ENCODE measurements around the gene LARP6. TPM values are rescaled to one million over a fixed set of nuclear protein-coding genes. Genes with fewer than 3 reads are reported as not detected.
A peak's percentile ranks its signal among the peaks of the same experiment; 100 is the strongest.
"Not testable (repeated sequence)": the region's sequence is repeated elsewhere in the genome, so short reads cannot be mapped to it uniquely, and the experiment has no call there.

Gene LARP6
- total RNA-seq, 1 donor from 2014 or later: 1.9 TPM

DNA sequence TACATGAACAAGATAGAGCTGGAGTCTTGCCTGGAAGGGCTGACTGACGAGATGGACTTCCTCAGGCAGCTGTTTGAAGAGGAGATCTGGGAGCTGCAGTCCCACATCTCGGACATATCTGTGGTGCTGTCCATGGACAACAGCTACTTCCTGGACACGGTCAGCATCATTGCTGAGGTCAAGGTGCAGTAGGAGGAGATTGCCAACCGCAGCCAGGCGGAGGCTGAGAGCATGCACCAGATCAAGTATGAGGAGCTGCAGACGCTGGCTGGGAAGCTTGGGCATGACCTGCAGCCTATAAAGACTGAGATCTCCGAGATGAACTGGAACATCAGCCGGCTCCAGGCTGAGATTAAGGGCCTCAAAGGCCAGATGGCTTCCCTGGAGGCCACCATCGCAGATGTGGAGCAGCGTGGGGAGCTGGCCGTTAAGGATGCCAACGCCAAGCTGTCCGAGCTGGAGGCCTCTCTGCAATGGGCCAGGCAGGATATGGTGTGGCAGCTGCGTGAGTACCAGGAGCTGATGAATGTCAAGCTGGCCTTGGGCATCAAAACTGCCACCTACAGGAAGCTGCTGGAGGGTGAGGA lies 5.5 kb upstream of the LARP6 start:
- no peak for ATAC-seq
- DNase-seq (ENCODE audit: low spot score): no peak

DNA sequence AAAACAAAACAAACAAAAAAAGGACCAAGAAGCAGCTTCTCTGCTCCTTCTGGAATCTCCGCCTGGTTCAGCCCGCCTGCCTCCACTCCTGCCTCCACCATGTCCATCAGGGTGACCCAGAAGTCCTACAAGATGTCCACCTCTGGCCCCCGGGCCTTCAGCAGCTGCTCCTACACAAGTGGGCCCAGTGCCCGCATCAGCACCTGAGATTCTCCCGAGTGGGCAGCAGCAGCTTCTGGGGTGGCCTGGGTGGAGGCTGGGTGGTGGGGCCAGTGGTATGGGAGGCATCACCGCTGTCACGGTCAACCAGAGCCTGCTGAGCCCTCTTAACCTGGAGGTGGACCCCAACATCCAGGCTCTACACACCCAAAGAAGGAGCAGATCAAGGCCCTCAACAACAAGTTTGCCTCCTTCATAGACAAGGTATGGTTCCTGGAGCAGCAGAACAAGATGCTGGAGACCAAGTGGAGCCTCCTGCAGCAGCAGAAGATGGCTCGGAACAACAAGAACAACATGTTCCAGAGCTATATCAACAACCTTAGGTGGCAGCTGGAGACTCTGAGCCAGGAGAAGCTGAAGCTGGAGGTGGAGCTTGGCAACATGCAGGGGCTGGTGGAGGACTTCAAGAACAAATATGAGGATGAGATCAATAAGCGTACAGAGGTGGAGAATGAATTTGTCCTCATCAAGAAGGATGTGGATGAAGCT lies 4.8 kb upstream of the LARP6 start:
- DNase-seq (ENCODE audit: low spot score); ATAC-seq: not testable (repeated sequence)

DNA sequence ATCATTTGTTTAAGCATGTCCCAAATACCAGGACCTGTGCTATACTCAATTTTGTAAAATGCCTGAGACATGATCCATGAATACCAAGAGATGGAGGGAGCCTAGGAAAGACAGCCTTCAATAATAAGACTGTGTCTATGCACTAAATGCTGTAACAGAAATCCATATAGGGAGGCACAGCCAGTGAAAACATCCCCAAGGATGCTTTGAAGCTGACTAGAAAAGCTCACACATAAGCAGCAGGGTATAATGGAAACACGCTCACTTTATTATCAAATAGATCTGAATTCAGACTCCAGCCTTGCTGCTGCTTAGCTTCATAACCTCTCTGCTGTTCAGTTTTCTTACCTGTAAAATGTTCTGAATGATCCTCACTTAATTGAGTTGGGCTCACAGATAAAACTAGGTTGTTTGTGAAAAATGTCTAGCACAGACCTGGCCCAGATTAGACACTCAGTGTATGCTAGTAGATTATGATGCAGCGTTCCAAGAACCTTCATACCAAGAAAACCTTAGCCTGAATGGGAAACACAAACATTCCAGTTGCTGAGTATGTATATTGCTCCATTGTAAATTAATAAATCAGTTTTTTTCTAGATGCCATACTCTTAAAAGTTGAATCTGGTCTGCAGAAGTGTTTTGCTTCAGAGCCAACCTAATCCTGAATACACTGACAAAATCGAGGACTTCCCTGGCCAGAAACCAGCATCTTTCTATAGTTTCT lies 3.8 kb upstream of the LARP6 start:
- DNase-seq (ENCODE audit: low spot score): no peak
- ATAC-seq: no peak

DNA sequence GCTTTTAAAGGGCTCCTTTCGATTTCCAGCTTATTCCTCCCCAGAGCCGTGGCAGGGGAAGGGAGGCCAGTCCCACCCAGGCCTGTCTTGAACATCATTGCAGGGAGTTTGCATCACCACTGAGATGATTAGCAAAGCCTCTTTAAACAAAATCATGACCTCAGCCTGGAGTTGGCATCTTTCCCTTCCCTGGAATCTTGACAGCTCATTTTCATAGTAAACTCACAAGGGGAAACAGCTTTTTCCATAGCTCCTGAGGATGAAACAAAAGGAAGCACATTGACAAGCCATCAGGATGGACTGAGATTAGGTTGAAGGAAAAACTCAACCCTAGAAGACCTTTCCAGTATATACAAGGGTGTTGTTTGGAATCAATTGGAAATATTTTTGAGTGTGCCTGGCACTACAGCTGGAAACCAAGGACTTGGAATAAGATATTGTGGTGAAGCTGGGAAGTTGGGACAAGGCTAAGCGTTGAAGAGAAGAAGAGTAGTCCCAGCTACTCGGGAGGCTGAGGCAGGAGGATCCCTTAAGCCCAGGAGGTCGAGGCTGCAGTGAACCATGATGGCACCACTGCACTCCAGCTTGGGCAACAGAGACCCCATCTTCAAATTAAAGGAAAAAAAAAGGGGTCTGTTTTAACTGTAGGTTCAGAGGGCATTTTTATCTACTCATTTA lies 3.1 kb upstream of the LARP6 start:
- DNase-seq (ENCODE audit: low spot score): peak; percentile 62
- ATAC-seq: peak; percentile 70

DNA sequence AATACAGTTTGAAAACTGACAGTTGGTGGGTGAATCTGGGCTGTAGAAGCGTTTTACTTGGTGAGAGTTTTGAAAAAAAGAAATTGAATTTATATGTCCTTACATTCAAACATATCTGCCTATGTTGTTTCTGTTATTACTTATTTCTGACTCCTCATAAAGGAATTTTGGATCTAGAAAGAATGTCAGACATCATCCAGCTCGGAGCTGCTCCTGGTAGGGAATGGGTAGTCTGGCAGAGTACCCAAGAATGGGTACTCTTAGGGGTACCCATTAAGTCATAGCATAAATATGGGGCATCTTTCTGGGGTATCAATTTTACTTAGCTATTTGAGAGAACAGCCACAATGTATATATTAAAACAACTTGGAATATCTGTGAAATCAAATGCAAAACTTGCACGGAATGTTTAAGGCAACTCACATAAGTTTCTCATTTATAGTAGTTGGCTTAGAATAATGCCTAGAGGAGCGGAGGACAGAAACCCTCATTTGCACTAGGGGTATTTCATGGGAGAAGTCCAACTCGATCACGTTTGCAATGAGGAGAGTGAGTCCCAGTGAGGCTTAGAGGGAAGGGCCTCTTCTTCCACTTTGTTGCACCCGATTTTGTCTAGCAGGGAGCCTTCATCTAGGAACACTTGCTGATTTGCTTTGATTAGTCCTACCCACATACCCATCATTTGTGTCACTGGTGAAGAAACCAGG lies 2.4 kb upstream of the LARP6 start:
- ATAC-seq (no peak), DNase-seq (ENCODE audit: low spot score) (no peak)

DNA sequence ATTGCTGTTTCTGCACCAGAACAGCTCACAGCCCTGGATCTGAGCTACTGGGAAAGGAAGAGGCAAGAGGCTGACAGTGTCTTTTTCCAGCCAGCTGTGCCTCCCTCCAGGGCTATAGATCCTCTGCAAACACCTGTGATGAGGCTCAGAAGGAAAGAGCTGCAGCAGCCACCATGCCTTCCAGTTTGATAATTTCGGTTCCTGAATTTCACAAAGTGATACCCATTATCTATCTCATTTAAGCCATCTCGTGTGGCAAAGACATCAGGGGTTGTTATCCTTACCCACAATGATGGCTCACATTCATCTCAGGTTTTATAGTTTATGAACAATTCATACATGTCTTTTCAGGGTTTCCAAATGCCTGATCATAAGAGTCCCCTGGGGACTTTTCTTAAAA lies 1.8 kb upstream of the LARP6 start:
- no peak for DNase-seq (ENCODE audit: low spot score)
- no peak for ATAC-seq

DNA sequence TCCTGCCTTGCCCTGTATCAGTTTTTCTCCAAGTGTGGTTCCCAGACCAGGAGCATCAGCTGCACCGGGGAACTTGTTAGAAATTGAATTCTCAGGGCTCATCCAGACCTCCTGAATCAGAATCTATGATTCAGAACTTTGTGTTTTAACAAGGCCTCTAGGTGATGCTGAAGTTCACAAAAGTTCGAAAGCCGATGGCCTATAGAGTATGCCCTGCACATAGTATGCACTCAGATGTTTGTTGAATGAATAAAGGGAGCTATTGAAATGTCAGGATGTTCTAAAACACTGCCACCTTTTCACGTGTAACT lies 664 bp upstream of the LARP6 start:
- DNase-seq (ENCODE audit: low spot score) (no peak), ATAC-seq (peak; percentile 22)

DNA sequence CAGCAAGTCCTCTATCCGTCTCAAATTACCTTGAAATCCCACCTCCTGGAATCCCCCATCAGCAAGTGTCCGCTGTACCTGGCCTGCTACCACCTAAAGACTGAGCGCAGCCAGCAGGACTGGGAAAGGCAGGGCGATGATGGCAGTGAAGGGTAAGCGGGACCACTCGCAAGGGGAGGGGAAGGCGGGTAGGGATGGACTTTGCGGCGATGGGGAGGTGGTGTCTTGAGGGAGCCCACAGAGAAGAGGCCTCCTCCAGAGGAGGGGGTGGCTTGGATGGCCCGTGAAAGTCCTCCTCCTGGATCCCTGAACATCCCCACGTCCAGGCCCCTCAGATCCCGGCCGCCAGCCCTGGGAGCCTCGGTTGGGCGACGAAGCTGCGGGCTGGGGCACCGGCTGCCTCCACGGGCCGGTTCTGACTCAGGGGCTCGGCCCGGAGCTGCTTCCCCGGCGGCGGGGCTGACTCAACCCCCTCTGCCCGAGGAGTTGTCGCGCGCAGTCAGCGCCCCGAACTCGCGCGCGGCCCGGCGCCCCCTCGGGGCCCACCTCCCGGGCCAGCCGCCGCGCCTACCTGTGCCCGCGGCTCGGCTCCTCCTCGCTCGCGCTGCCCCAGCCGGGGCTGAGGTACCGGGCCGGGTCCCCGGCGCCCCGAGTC lies 512 bp downstream of the LARP6 start:
- DNase-seq (ENCODE audit: low spot score) (no peak), ATAC-seq (peak; percentile 55)

DNA sequence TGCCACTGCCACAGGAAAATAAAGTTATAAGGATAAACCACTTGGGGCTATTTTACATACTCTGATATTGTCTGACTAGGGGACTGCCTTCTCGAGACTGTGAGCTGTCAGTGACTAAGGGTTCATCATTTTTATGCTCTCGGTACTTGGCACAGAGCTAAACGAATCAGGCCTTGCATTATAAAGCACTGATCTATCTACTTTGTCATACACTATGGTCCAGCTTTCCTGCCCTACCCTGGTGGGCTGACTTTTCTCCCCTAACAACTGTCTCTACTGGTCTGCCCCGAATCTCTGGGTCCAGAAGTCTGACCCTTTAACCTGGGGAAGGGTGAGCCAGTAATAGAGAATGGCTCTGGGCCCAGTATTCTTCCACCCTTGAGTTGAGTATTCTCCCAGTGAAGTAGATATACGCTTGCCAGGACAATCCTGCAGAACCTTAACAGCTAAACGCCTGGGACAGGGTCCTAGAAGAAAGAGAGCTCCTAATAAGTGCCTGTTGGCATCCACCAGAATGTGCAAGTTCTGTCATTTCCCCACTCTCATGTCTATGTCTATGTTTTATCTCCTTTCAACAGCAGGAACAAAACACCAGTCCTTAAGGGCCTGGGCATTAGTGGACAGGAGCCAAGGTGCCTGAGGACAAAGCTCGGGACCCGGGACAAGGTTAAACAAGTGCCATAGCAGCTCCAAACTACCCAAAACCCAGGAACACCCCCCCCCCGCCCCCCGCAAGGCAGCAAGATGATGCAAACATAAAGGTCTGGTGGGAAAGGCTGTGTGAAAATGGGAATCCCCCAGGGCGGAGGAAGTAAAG lies 1.2 kb downstream of the LARP6 start:
- ATAC-seq: no peak
- DNase-seq (ENCODE audit: low spot score): no peak

DNA sequence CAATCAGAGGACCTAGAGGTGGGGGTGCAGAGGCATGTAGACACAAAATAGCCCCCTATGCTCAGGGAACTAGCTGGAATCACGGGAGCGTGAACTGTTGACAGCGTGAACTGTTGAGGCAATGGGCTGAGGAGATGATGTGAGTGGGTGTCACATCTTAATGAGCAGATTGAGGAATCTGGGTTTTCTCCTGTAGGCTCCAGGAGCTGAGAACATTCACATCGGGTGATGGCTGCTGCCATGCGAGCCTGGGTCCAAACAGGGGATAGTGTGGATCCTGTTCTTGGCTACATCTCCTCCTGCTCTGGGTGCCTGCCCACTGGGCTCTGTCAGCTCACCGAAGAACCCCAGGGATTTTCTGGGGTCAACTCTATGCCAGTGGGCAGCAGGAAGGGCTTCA lies 2.1 kb downstream of the LARP6 start:
- ATAC-seq (no peak), DNase-seq (ENCODE audit: low spot score) (no peak)

DNA sequence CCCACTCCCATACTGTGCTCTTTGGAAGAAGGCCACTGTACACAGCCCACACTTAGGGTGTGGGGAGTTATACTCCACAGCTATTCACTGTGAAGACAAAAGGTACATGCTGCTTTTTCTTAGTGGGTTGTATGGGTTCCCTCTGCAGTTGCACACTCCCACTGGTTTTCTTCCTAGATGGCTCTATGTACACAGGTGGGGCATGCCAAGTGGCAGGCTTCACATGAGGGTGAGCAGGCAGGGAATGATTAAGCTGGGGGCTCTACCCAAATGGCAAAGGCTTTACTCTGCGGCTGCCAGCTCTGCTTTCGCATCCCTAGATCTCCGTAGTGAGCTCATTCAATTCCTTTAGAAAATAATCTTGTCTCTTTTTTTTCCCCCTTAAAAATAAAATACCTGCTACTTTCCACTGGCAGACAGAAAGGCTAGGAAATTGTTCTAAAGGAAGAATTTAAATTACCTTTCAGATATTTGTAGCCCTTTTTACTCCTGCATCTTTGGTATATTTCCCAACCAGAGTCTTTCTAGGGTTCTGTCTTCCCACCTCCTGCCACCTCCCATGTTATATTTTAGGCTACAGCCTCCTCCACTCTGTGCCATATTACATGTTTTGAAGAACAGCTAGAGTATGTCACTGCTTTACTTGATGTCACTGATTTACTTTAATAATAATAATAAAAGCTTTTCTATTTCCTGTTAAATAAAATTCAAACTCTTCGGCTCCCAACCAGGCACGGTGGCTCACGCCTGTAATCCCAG lies 8.2 kb downstream of the LARP6 start:
- DNase-seq (ENCODE audit: low spot score) (no peak), ATAC-seq (no peak)

DNA sequence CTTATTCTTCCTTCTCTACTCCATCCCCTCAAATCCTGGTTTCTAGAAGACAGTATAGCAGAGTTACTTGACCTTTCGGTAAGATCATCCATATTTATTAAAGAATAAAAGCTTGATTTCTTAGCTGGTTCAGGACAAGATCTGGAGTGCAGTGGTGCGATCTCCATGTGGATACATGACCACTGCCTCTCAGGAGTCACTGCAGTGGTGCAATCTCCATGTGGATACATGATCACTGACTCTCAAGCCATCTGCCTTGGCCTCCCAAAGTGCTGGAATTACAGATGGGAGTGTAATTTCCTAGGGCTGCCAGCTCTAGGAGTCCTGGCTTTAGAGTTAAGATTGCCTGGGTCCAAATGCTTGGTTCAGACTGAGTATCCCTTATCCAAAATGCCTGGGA lies 16.5 kb downstream of the LARP6 start:
- ATAC-seq (no peak), DNase-seq (ENCODE audit: low spot score) (no peak)

DNA sequence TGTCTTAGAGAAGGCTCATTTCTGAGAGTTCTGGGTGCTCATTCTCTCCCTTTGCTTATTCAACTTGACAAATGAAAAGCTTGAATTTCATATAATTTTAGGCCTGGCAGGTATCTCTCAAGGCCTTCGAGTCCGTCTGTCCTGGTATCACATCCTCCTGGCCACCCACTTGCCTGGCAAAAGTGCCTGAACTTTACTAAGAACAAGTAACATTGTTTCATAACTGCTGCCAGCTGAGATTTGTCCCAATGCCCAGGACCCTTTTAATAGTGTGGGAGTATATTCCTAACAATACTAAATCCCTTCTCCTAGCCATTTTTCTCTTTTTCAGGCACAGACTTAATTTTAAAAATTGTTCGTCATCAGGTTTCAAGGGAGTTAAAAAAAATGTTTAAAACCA lies 18.1 kb downstream of the LARP6 start:
- DNase-seq (ENCODE audit: low spot score) (no peak), ATAC-seq (peak; percentile 19)

DNA sequence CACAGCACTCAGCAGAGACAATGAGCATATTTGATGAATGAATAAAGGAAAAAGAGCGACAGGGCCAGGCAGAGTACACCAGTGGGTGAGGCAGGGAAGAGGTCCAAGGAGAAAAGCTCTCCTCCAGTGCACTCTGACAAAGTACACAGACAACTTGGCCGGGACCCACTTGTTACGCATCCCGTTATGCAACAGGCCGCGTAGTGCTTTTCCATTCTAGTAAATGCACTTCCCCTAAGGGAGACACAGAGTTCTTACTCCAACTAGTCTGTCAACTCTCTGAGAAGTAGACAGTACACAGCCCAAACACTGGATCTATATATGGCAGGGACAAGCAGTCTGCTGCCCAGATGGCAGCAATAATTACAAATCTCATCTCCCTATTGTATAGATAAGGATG lies 18.5 kb downstream of the LARP6 start:
- ATAC-seq (peak; percentile 81), DNase-seq (ENCODE audit: low spot score) (peak; percentile 89)

DNA sequence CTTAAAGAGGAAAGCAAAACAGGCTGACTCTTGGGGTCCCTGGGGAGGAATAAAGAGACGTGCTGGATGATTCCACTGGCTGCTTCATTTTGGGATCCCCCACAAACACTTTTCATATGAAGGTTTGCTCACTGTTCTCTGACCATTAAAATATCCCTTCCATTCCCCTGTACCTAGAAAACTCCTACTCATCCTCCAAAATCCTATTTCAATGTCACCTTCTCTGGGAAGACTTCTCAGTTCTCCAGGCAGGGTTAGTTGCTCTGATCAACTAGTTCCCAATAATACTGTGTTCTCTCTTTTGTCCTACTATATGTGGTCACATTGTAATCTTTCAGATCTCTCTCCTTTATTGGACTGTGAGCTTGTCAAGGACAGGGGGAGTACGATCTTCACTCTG lies 19.0 kb downstream of the LARP6 start:
- ATAC-seq: no peak
- DNase-seq (ENCODE audit: low spot score): no peak

DNA sequence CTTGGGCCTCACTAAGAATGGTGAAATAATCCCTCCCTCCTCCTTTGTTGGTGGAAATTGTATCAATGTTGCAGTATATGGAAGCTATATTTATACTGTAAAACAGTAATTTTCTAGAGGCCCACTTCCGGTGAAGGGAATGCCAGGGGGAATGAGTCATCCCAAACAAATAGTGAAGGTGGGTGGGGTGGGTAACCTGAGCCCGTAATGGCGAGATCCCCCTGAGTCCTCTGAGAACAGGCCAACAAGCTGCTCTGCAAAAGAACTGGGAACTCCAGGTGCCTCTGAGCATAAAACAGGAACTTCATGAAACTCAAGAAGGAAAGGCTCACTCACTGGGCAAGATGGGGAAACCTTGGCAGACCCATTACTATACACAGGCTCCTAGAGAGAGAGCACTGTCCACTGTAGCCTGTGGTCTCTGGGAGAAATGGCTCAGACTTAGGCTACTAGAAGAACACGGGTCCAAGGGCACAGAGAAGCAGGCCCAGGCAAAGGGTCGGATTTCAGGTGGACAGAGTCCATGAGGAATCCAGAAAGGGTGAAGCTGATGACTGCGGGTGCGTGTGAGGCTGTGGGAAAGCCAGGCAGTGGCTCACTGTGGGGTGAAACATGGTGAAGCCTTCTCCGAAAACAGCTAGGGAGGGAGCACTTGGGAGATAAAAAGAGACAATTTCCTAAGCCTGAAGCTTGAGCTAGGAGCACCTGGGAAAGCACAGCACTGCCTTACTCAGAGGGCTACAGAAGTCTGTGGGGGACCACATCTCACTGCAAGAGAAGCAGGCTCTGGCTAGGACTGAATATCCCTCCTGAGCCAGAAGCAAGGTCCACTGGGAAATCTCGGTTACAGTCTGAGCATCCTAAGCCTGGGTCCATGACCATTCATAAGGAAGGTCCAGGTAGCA lies 19.8 kb downstream of the LARP6 start:
- ATAC-seq: no peak
- DNase-seq (ENCODE audit: low spot score): no peak

DNA sequence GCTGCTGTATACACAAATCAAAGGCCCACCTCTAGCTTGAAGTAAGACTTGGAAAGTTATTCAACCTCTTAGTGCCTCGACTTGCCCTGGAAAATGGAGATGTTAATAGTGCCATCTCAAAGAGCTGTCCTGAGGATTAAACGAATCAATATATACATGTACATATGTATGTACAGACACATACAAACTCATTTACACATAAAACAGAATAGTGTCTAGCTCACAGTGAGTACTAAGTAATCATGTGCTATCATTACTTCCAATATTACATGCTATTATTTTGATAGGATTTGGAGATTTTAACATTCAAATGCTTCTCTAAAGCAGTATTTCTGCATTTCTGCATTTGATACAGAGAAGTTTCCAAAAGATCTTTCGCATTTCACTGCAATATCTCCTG lies 20.5 kb downstream of the LARP6 start:
- no peak for DNase-seq (ENCODE audit: low spot score)
- no peak for ATAC-seq

DNA sequence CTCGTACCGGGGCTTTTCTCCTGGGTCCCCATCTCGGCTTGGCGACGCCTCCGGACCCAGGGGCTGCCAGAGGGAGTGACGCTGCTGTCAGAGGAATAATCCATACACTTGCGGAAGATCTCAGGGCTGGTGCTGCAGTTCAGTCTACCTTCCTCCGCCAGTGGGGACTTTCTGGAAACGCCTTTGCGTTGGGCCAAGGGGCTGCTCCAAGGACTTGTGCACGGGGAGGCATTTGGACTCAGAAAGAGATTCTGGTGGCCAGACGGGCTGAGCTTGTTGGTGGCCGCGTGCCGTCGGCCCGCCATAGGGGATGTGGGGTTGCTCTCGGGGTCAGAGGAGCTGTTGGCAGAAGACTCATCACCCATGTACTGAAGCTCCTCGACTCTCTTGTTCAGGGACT lies 21.8 kb downstream of the LARP6 start:
- no peak for DNase-seq (ENCODE audit: low spot score)
- no peak for ATAC-seq

All from left lobe of liver (tissue), 2 donors.